K562 treated with DMSO at 1 percent for 48 hours (cell line): ENCODE data around the gene MRPL41. TPM values are rescaled to one million over a fixed set of nuclear protein-coding genes. Genes with fewer than 3 reads are reported as not detected.

ENCODE experiments used
- total RNA-seq: library from RNA; unstranded; fragments of 300-600 nt; gene quantifications from 2 replicates; pipeline ENCODE4 v1.2.3, GENCODE V29; 2022; ENCODE audit warnings: low replicate concordance; ENCODE audit errors: extremely low read depth

Gene MRPL41
- not detected in 2 replicates for total RNA-seq

GRCh38 chr9:137551264-137552021, at the start of gene MRPL41:
MRPL41 (plus strand) TSS chr9:137551879; CDS start chr9:137552082, 203 bp downstream.

GRCh38 chr9:137550231-137550621, 1.5 kb upstream of the MRPL41 start, which contains the start of gene PNPLA7:
PNPLA7 (minus strand) TSS chr9:137550402; CDS start chr9:137550197, 205 bp downstream.

DNA sequence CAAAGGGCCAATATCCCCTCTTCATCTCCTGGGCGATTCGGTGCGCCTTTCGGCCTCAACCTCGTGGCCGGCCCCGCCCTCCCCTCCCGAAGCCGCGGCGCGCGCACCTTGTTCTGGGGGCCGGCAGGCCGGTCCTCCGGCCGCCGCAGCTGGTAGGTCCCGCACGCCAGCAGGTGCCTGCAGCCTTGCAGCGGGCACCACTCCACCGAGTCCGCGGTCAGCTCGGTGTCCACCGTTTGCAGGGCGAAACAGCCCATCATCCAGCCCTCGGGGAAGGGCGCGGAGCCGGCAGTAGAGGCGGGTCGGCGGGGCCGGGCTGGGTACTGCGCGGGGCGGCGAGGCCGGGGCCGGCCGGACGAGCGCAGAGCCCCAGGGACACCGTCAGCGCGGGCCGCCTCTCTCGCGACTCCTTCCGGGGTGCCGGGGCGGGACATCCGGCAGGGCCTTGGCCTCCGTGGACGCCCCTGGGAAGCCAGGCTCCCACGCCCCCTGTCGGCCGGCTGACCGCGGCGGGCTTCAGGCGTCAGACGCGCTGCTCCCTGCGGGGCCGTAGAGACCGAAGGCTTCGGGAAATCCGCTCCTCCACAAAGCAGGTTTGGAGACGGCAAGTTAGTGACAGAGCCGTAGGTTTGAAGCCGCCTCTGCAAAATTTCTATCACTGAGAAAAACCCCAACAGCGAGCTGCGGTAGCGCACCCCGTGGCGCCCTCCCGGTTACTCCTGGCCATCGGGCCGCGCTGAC, 27.0 kb downstream of the MRPL41 start, which contains the start of gene DPH7:
Gene DPH7, minus strand, starts transcription at position 408 of the 741 bp plus-strand sequence. Its CDS starts 148 bp downstream, at position 260.

DNA sequence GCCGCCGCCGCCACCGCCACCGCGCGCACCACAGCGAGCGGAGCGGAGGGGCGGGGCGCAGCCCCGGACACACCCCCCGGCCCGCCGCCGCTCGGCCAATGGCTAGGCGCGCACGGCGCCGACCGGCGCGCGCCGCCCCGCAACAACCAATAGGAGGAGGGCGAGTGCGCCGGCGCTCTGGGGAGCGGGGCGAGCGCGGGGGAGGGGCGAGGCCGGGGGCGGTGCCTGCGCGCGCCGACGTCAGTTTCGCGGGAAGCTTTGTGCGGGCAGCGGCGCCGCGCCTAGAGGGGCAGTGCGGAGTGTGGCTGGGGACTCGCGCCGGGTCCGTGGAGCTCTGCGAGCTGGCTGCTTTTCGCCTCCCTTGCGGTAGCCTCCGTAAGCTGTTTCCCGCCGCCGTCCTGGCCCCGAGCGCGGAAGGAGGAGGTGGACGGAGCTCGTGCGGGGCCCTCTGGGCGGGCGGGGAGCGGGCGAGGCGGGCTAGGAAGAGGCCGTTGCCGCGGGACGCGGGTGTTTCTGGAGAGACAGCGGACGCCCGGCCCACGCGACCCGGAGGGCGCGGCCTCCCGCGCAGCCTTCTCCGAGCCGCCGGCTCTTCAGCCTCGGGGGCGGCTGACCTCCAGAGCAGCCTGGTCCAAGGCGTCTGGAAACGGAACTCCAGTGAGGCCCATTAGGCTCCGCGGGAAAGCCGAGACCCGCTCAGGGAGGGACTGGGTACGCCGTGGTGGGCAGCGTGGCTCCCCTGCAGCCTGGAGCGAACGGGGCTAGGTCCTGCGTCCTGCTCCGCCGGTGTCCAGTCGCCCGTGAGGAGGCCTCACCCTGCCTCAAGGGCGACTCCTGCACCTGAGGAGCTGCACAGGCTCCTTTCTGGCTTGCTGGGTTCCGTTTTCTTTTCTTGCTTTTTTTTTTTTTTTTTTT, 39.0 kb downstream of the MRPL41 start, which contains the start of gene ZMYND19:
Gene ZMYND19, minus strand, starts transcription at position 44 of the 915 bp plus-strand sequence. CDS start 249 bp downstream, outside the sequence.

Other genes with a start within 250 kb of the MRPL41 start
- gene NRARP, start 249.6 kb upstream of the MRPL41 start, total RNA-seq: not detected in 2 replicates
- gene EXD3, start 128.7 kb upstream of the MRPL41 start, total RNA-seq: not detected in 2 replicates
- not detected in 2 replicates for gene NOXA1, start 128.5 kb upstream of the MRPL41 start, total RNA-seq
- gene ENTPD8, start 110.5 kb upstream of the MRPL41 start, total RNA-seq: not detected in 2 replicates
- gene NSMF, start 92.5 kb upstream of the MRPL41 start, total RNA-seq: not detected in 2 replicates
- gene PNPLA7, start 1.5 kb upstream of the MRPL41 start, total RNA-seq: not detected in 2 replicates
- gene DPH7, start 27.0 kb downstream of the MRPL41 start, total RNA-seq: not detected in 2 replicates
- gene ZMYND19, start 38.6 kb downstream of the MRPL41 start, total RNA-seq: not detected in 2 replicates
- gene ARRDC1, start 53.8 kb downstream of the MRPL41 start, total RNA-seq: not detected in 2 replicates
- not detected in 2 replicates for gene EHMT1, start 67.1 kb downstream of the MRPL41 start, total RNA-seq